Adrenal gland (tissue), 5 donors: ENCODE measurements around the gene NPR2.

Experiments
- POLR2A ChIP-seq, 2 donors: fragments of 450-650 bp; IDR thresholded peaks; one replicate each; pipeline ENCODE4 v1.6.1; 2017; ENCODE audit warnings: antibody characterized with exemption in 2 of 2, mild to moderate bottlenecking in 2 of 2, moderate library complexity in 1 of 2
- TF ChIP-seq, protein P1 (sequence below), 6 experiments: fragments of 450-650 bp in 4 of 6; fragments of 200-600 bp in 2 of 6; sonication (generic) in 1 of 6; IDR thresholded peaks; 1 replicate in 5 of 6; 2 replicates in 1 of 6; pipeline versions ENCODE4 v1.5.1 to v1.8.0; 2016 to 2021; ENCODE audit warnings: antibody characterized with exemption in 6 of 6, mild to moderate bottlenecking in 2 of 6, moderate library complexity in 1 of 6
- donor health status: DM: no; HTN: no; CAD: no.

DNA sequence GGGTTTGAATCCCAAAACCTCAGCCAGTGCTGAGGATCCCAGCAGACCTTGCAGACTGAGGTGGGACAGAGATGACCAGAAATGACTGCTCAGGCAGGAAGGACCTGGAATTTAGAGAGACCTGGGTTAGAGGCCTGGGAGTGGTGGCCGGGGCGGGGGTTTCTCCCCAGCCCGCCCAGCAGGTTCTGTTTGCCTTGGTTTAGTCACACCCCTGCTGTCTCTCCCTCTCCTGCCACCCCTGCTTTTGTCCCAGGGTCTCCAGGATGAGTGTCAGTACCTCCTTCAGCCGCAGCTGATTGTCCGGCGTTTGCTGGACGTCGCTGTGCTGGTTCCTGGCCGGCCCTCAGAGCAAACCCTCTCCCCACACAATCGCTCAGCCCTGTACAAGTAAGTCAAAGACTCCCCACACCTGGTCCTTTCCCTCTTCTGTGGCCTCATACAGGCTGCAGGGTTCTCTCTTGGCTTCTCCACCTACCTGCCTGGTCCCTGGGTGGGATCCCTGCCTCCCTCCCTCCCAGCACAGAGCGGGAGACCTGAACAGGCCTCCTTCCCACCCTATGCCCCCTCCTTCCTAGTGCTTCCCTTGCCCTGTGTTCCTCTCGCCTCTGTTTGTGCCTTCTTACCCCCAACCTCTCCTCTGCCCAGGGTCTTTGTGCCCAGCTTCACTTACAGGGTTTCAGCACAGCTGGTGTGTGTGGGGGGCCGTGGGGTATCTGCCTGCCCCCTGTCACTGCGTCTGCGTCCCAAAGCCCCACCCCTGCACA is 49.7 kb downstream of the NPR2 start:
- TF ChIP-seq, protein P1, sequence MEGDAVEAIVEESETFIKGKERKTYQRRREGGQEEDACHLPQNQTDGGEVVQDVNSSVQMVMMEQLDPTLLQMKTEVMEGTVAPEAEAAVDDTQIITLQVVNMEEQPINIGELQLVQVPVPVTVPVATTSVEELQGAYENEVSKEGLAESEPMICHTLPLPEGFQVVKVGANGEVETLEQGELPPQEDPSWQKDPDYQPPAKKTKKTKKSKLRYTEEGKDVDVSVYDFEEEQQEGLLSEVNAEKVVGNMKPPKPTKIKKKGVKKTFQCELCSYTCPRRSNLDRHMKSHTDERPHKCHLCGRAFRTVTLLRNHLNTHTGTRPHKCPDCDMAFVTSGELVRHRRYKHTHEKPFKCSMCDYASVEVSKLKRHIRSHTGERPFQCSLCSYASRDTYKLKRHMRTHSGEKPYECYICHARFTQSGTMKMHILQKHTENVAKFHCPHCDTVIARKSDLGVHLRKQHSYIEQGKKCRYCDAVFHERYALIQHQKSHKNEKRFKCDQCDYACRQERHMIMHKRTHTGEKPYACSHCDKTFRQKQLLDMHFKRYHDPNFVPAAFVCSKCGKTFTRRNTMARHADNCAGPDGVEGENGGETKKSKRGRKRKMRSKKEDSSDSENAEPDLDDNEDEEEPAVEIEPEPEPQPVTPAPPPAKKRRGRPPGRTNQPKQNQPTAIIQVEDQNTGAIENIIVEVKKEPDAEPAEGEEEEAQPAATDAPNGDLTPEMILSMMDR (IDR thresholded peaks at IDR 0.05) = no peak
- no peak for TF ChIP-seq POLR2A (IDR thresholded peaks at IDR 0.05)
